Fibroblast of skin of left quadriceps (primary cell): ENCODE measurements around the gene LPCAT2.

Experiments
- DNase-seq, 2 experiments: peaks; one replicate each; pipeline ENCODE4 v3.0.0-alpha.2; 2013; ENCODE audit warnings: low read depth in 2 of 2

The LPCAT2 gene

DNA sequence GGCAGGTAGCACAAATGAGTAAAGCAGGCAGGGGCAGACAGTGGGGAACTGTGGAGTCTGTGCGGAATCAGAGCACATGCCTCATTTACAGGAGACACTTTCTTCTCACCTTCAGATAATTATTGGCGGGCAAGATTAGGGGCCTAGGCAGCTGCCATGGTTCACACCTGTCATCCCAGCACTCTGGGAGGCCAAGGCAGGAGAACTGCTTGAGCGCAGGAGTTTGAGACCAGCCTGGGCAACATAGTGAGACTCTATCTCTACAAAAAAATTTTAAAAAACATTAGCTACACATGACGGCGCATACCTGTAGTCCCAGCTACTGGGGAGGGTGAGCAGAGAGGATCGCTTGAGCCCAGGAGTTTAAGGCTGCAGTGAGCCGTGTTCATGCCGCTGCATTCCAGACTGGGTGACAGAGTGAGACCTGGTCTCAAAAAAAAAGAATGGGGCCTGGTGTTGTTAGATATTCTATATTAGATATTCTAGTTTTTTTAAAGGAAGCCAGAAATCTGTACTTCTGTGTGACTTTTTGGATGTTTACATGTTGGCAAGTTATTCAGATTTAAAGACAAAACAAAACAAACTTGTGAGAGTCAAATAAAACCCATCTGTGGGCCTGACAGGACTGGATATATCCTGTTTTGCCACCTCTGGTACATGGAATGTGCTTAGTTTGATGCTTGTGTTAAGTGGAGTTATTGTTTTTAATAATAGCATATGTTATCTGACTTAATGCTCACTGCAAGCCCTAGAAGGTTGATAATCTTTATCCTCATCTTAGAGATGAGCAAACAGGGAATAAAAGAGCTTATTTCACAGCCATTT is 4.9 kb upstream of the LPCAT2 start:
- no peak for DNase-seq

DNA sequence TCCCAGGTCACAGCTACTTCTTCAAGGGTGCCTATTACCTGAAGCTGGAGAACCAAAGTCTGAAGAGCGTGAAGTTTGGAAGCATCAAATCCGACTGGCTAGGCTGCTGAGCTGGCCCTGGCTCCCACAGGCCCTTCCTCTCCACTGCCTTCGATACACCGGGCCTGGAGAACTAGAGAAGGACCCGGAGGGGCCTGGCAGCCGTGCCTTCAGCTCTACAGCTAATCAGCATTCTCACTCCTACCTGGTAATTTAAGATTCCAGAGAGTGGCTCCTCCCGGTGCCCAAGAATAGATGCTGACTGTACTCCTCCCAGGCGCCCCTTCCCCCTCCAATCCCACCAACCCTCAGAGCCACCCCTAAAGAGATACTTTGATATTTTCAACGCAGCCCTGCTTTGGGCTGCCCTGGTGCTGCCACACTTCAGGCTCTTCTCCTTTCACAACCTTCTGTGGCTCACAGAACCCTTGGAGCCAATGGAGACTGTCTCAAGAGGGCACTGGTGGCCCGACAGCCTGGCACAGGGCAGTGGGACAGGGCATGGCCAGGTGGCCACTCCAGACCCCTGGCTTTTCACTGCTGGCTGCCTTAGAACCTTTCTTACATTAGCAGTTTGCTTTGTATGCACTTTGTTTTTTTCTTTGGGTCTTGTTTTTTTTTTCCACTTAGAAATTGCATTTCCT is 3.4 kb upstream of the LPCAT2 start:
- no peak for DNase-seq

DNA sequence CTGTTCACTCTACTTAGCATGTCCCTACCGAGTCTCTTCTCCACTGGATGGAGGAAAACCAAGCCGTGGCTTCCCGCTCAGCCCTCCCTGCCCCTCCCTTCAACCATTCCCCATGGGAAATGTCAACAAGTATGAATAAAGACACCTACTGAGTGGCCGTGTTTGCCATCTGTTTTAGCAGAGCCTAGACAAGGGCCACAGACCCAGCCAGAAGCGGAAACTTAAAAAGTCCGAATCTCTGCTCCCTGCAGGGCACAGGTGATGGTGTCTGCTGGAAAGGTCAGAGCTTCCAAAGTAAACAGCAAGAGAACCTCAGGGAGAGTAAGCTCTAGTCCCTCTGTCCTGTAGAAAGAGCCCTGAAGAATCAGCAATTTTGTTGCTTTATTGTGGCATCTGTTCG is 2.8 kb upstream of the LPCAT2 start:
- no peak for DNase-seq

DNA sequence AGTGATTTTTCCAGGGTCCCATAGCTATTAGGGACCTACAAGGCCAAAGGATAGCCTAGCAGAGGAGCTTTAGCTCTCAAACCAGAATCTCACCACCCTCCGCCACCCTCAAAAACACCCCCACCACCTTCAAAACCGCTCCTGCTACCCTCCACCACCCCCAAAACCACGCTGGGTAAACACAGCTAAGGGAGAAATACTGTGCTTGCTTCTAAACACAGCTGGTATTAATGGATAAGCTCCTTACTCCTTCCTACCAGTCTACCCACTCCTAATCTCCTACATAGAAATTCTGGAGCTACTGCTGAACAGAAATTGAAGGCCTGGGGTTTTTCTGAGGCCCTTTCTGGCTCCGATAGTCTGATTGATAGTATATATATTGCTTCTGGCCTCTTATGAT is 2.2 kb upstream of the LPCAT2 start:
- DNase-seq = no peak

DNA sequence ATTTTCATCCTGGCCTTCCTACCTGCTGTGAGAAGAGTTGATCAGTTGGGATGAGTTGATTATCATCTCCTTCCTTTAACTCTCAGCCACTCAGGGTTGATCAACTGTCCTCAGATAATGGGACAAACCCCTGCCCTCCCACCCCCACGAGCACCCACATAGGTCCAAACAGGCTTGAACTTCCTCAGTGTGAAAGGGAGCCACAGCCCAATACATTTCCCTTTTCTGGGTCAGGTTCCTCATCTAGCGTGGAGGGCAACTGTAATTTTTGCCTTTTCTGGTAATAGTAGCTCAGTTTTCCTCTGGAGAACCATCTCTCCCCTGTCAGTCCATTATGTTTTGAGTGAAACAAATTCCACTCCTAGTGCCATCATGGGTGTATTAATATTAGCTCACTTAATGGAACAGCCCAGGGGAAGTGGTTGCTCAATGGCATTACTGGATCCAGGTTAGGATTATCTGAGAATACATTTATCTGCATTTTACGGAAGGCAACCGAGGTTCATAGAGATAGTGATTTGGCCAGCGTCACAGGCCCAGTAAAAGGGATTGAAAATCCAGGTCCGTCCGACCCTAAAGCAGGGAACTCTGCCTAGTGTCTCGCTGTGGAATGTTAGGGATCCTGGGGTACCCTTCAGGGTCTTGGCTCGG is 476 bp upstream of the LPCAT2 start:
- no peak for DNase-seq

DNA sequence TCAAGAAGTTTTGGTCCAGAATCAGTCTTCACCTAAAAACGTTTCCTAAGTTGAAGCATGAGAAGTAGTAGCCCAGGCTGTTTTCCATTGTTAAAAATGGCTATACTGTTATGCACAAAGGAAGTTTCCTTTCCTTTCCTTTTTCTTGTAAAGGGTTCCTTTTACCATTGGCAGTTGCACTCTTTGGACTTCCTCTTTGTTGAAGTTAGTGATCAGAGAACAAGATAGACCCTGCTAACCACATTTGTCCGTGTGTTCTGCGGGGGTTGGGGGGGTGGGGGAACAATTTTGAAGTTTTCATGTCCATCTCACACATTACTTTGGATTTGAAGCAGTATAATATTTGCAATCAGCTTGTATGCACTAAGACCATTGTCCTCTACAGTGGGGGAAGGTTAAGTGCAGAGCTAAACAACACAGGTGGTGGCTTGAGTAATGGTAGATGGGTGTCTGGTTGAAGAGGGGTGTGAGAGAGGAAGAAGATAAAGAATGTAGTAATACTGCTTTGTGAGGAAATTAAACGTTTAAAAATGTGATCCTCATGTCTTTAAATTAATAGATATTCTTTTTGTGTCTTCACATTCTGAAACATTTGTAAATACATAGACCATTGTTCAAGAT is 1.4 kb downstream of the LPCAT2 start:
- no peak for DNase-seq

DNA sequence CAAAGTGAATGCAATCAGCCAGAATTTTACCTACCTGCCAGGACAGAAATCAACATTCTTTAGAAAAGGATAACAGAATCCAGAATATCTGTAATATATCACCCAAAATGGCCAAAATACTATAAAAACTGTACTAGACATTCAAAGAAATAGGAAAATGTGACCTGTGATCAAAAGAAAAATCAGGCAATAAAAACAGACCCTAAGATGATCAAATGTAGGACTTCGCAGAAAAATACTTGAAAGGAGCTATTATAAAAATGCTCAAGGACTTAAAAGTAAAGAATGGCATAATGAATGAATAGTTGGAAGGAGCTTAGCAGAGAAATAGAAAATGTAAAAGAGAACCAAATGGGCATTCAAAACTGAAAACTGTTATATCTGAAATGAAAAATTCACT is 4.1 kb downstream of the LPCAT2 start:
- no peak for DNase-seq

DNA sequence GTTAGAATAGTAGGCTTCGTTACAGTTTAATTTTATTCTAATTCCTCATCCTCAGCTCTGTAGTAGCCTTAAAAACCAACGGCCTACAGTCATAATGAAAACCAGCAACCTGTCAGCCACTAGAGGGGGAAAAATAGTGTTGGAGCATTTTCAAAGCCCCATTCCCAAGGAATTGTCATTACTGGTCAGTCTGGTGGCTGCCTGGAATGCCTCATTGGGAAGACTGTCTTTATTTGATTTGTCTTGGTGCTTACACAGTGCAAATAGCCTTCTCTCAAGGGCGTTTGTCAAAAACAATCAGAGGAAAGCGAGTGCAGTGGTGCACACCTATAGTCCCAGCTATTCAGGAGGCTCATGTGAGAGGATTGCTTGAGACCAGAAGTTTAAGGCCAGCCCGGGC is 4.7 kb downstream of the LPCAT2 start:
- no peak for DNase-seq

DNA sequence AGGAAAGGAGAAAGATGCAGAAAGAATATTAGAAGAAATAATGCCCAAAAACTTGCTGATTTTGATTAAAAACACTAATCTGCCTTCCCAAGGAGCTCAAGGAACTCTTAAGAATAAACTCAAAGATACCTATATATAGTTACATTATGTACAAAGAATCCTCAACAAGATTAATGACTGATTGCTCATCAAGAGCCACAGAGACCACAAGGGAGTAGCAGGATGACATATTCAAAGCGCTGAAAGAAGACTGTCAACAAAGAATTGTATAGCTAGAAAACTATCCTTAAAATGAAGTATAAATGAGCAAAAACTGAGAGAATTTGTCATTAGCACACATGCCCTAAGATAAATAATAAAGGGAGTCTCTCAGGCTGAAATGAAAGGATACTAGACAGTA is 6.2 kb downstream of the LPCAT2 start:
- peak; percentile 60 to 63 for DNase-seq

DNA sequence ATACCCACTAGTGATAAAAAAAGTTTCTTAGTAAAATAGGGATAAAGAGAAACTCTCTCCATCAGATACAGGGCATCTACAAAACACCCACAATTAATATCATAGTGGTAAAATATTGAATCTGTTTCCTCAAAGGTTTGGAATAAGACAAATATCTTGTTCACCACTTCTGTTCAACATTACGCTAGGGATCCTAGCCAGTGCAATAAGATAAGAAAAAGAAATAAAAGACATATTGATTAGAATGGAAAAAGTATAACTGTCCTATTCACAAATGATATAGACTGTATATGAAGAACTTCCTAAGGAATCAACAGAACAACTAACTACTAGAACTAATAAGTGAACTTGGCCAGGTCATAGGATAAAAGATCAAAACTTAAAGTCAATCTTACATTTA is 12.9 kb downstream of the LPCAT2 start:
- no peak for DNase-seq

DNA sequence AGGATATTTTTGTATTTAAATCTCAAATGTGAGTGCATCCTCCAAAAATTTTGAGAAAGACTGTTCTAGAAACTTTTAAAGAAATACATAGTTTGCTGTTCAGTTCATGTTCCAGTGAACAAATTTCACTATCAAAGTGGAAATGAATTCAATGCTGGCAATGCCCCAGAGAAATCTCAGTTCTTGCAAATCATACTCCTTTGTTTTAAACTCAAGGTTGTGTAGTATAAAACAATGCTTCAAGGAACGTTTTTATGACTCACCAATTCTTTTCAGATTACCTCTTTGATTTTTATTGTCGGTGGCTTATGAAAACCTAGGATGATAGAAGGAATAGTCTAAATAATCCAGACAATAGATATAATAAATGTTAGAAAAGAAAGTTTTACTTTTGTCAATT is 17.6 kb downstream of the LPCAT2 start:
- DNase-seq = no peak

DNA sequence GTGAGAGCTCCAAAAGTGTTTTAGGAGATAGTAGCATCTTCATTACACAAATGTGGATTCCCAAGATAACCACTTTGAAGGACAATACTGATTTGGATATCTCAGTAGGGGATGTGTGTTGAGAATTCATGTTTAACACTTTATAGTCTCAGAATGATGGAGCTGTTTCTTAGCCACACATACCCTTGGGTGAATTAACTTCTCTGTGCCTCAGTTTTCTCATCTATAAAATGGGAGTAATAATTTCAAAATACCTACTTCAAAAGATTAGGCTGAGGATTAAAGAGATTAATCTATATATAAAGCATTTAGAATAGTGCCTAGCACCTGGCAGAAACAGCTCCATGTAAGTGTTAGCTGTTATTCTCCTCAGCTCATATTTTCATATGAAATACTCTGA is 19.0 kb downstream of the LPCAT2 start:
- DNase-seq = no peak

DNA sequence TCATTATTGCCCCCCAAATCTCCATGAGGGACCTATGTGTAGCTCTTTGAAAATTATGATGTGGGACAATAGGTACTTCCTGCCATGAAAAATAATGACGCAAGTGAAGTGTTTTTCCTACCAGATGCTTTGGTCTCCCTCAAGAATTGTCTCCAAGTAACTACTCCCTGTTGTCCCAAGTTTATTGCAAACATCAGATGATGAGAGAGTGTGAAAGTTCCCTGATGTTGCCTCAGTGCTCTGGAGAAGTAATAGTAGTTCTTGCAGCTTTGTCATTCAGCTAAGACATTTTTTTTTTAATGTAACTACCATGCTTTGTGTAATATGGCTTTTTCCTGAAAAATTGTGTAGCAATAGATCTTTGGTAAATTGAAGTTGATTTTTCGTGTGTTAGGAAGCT is 20.1 kb downstream of the LPCAT2 start:
- no peak for DNase-seq

DNA sequence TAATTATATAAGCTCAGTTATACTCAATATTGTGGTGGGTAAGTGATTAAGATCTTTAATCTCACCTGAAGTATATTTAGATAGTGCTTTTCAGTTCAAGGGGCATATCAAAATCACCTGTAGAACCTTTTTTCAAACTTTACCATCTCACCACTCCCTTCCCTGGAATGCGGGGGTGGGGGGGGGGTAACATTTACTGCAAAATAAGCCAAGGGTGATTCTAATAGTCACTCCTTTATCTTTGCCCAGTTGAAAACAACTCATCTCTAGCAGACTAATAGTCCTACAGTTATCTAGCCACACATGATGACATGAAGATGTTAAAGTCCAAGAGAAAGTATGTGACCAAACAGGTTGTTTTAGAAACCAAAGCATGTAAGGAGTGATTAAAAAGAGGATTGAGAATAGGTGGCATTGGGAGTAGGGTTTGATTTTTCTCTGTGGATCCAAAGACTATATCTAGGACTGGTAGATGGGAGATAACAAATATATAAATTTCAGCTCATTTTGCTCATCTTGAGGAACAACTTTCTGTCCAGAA is 21.5 kb downstream of the LPCAT2 start:
- DNase-seq = no peak

DNA sequence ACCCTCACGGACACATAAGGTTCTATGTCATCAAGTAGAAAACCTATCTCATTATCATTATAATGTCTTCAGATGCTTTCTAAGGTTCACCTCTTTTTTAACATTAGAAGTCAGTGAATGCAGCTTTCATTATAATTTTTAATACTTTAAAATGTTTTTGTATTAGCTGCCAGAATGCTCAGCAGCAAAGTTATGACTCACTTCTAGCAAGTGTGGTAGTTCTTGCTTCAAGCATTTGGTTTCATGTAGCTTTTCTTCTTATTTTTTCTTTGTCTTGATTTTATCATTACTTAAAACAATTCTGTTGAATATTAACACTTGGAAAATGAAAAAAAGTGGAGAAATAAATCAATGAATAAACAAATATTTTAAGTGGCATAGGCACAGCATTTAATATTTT is 23.4 kb downstream of the LPCAT2 start:
- no peak for DNase-seq

DNA sequence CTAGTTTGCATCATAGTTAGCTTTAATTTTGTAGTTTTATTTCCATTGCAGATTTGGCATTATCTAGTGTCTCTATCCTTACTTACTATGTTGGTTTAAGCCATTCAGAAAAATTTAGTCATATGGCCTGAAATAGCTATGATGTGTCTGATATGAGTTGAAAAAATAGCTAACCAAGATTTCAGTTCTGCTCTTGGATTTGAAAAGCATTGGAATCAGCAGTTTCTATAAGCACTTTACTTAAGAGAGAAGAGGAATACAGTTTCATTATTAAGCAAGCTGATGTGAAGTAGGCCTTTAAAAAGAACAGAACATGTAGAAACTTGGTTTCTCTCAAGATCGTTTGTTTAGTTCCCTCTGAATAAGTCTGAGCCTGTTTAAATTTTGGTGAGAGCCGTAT is 25.9 kb downstream of the LPCAT2 start:
- DNase-seq = no peak

DNA sequence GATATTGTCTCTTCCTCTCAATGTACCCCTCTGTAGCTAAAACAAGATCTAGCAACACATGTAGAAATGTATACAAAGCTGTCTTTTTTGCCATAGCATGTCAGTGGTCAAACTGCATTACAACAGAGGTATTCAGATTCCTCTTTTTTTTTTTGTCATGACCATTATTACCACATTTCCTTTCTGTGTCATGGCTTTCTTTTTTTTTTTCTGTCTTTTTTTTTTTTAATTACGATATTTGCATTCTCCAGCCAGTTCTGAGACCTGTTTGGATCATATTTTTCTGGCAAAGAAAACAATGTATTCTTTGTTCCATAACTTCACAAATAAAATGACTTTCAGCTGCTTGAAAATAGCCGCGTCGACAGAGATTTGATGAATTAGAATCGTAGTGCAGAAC is 30.2 kb downstream of the LPCAT2 start:
- peak; percentile 18 to 20 for DNase-seq

DNA sequence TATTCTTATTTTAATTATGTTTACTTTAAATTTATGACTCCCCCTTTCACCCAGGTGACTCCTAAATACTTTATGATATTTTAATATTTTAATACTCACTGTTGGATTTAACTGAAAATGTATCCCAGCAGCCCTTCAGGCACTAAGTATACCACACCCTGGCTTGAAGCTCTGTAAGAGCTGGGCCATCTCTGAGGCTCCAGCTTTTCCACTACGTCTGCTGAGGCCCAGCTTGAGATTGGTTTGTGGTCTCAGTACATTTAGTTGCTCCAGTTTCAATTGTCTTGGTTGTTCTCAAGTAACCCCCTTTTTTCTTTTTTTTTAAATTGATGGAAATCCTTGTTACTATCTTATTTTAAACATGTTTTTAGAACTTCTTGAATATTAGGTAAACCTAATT is 30.6 kb downstream of the LPCAT2 start:
- no peak for DNase-seq

DNA sequence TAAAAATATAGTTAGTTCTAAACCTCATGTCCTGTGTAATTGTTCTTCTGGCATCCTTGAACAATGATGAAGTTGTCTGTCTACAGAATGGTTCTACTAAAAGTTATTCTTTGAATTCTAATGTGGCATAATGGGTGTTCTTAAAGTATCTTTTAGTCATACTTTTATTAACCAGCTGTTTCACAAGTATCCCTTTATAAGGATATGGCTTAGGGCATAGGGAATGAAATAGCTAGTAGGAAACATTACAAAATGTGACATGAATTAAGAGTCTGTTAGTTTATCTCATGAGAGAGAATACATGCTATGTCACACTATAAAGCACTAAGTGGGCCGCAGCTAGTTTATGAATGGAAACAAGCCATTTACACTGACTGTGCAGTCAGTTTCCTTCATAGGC is 31.3 kb downstream of the LPCAT2 start:
- DNase-seq = no peak

DNA sequence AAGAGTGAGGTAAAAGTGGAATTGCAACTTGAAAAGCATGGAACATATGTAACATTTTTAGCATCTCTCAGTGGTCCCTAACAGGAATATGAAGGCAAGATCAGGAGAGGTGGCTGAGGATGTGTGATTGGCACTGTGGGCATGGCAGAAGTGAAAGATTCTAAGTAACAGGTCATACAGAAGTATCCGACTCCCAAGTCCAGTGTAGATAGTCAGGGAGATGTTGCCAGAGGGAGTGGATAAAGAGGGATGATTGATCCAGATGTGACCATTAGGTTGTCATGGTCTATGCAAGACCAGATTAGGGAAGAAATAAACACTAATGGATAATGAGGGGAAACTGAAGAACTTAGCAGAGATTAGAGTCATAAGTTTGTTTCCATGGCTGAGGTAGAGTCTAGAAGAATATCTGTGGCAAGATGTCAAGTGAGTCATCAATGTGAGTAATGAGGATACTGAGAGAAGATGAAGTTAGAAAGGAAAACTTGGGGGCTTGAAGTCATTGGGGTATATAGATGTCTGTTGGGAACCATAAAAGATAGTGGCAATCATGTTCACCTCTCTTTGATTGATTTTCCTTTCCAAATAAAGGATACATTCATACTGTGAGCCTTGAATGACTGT is 33.7 kb downstream of the LPCAT2 start:
- peak; percentile 44 to 55 for DNase-seq

DNA sequence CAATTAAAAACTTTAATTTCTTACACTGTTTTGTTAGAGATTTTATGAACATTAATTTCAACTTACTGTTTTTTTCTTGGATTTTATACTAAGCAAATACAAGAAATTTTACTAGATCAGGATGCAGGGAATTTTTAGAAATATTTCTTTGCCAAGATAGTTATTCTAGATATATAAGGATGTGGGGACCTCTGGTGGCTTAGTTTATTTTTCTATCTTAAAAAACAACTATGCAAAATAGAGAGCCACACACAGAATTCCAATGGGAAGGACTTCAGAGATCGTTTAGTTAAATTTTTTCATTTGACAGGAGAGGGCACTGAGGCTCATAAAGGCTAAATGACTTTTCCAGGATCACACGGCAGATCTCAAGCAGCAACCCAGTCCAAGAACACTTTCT is 34.6 kb downstream of the LPCAT2 start:
- peak; percentile 22 to 30 for DNase-seq

DNA sequence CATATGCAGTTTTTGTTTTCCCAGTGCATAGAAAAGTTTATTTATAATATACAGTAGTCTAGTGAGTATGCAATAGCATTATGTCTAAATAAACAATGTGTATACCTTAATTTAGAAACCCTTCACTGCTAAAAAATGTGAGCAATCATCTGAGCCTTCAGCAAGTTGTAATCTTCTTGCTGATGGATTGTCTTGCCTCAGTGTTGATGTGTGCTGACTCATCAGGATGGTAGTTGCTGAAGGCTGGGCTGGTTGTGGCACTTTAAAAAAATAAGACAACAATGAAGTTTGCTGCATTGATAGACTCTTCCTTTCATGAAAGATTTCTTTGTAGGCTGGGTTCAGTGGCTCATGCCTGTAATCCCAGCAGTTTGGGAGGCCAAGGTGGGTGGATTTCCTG is 43.7 kb downstream of the LPCAT2 start:
- peak; percentile 85 to 86 for DNase-seq
